ENCODE results near the gene AMMECR1L.

- no peak for TF ChIP-seq POLR2A (IDR thresholded peaks at IDR 0.05; ENCODE audit: borderline replicate concordance, extremely low read depth, insufficient read depth, insufficient read length)
- no peak for TF ChIP-seq CEBPB (IDR thresholded peaks at IDR 0.05; ENCODE audit: low read depth)
- TF ChIP-seq YY1 (IDR thresholded peaks at IDR 0.05; ENCODE audit: extremely low read depth, insufficient replicate concordance, low read depth, low read length): no peak
- no peak for TF ChIP-seq CTCF (IDR thresholded peaks at IDR 0.05 in 2 of 3, conservative IDR thresholded peaks at IDR 0.05 in 1 of 3; ENCODE audit: borderline replicate concordance in 1 of 3, insufficient read depth in 1 of 3, low read depth in 2 of 3, low read length in 2 of 3)
Measured at GRCh38 chr2:127814677-127815076, 71.1 kb downstream of the AMMECR1L start.

Data from HCT116 (cell line).